ENCODE data around the gene NECTIN2. TPM values are rescaled to one million over a fixed set of nuclear protein-coding genes. Genes with fewer than 3 reads are reported as not detected.

The NECTIN2 gene
- total RNA-seq, 2 experiments from 2014 or later = 0.36 to 0.65 TPM

DNA sequence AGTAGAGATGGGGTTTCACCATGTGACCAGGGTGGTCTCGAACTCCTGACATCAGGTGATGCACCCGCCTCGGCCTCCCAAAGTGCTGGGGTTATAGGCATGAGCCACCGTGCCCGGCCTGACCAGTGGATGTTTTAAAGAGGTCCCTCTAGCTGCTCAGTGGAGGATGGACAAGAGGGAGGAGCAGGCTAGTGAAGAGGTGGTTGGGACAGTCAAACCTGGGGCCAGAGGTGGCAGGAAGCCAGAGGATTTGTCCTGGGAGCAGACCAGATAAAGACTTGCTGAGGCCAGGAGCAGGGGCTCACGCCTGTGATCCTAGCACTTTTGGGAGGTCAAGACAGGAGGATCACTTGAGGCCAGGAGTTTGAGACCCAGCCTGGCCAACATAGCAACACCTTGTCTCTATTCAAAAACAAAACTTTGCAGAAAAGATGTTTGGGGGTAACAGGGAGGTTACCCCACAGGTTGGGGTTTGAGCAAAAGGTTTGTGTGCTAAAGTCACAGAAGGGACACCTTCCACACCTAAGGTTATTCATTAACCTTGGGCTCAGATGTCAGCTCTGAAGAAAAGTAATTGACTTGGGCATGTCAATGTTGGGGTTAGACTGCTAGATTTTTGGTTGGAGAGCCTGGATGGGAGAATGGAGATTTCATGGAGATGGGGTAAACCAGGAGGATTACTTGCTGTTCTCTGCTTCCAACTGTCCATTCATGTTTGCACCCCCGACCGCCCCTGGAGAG lies 28.2 kb upstream of the NECTIN2 start:
- H3K4me1 Mint-ChIP-seq (ENCODE audit: low read depth) = no peaks in the 10 kb centered on the region
- H3K36me3 Mint-ChIP-seq (ENCODE audit: low read depth) = no peaks in the 10 kb centered on the region
- H3K27me3 Mint-ChIP-seq = peaks cover 1% of the 10 kb centered on the region
- intact Hi-C loops (cut with micrococcal nuclease) = no loop called here
- H3K27ac Mint-ChIP-seq = no peak overlapping the region
- CTCF ChIA-PET = no interaction called here
- POLR2A ChIA-PET = no interaction called here
- H3K4me3 Mint-ChIP-seq = no peak overlapping the region
- no peak for ATAC-seq
- DNase-seq = no peak
- TF ChIP-seq CTCF (IDR thresholded peaks at IDR 0.05) = no peak
- no peaks in the 10 kb centered on the region for H3K9me3 Mint-ChIP-seq

GRCh38 chr19:44818466-44819031 lies 27.5 kb upstream of the NECTIN2 start:
- H3K4me3 Mint-ChIP-seq = no peak overlapping the region
- H3K4me1 Mint-ChIP-seq (ENCODE audit: low read depth) = no peaks in the 10 kb centered on the region
- no peaks in the 10 kb centered on the region for H3K9me3 Mint-ChIP-seq
- ChIA-PET POLR2A (no interaction called here), CTCF (no interaction called here)
- DNase-seq (no peak), ATAC-seq (no peak)
- no peak overlapping the region for H3K27ac Mint-ChIP-seq
- H3K27me3 Mint-ChIP-seq = peaks cover 1% of the 10 kb centered on the region
- H3K36me3 Mint-ChIP-seq (ENCODE audit: low read depth) = no peaks in the 10 kb centered on the region
- intact Hi-C loops (cut with micrococcal nuclease) = no loop called here
- no peak for TF ChIP-seq CTCF (IDR thresholded peaks at IDR 0.05)

GRCh38 chr19:44819246-44819832 lies 26.8 kb upstream of the NECTIN2 start:
- POLR2A ChIA-PET = interaction anchor here (0.9 kb wide), 1 partner anchor 131 kb away, joined by 3 read pairs; no protein-coding TSS in a partner anchor
- H3K4me3 Mint-ChIP-seq = no peak overlapping the region
- H3K27ac Mint-ChIP-seq = no peak overlapping the region
- no peaks in the 10 kb centered on the region for H3K4me1 Mint-ChIP-seq (ENCODE audit: low read depth)
- intact Hi-C loops (cut with micrococcal nuclease) = no loop called here
- H3K9me3 Mint-ChIP-seq = no peaks in the 10 kb centered on the region
- H3K27me3 Mint-ChIP-seq = no peaks in the 10 kb centered on the region
- CTCF ChIA-PET = interaction anchor here (0.6 kb wide), 1 partner anchor 23 kb away, joined by 5 read pairs; no protein-coding TSS in a partner anchor
- DNase-seq (no peak), ATAC-seq (no peak)
- H3K36me3 Mint-ChIP-seq (ENCODE audit: low read depth) = no peaks in the 10 kb centered on the region
- no peak for TF ChIP-seq CTCF (IDR thresholded peaks at IDR 0.05)

DNA sequence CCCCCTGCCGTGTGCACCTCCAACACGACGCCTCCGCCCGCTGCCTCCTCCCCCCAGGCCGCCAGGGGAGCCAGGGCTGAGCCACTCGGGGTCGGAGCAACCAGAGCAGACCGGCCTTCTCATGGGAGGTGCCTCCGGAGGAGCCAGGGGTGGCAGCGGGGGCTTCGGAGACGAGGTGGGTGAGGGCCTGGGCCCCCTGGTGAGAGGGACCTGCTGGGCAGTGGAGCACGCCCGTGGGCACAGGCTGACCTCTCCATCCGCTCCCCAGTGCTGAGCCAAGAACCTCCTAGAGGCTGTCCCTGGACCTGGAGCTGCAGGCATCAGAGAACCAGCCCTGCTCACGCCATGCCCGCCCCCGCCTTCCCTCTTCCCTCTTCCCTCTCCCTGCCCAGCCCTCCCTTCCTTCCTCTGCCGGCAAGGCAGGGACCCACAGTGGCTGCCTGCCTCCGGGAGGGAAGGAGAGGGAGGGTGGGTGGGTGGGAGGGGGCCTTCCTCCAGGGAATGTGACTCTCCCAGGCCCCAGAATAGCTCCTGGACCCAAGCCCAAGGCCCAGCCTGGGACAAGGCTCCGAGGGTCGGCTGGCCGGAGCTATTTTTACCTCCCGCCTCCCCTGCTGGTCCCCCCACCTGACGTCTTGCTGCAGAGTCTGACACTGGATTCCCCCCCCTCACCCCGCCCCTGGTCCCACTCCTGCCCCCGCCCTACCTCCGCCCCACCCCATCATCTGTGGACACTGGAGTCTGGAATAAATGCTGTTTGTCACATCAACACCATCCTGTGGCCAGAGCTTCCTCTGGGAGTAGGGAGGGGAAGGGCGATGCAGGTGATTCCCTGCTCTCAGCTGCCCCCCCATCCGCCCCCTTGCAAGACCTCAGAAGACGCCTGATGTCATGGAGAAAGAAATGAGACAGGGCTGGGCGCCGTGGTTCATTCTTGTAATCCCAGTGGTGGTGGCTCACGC lies 25.2 kb upstream of the NECTIN2 start:
- ChIA-PET CTCF (interaction anchor here (2.5 kb wide), 1 partner anchor 37 kb away, joined by 7 read pairs; no protein-coding TSS in a partner anchor), POLR2A (interaction anchor here (0.6 kb wide), 1 partner anchor 16 kb away, joined by 3 read pairs; no protein-coding TSS in a partner anchor)
- no peaks in the 10 kb centered on the region for H3K36me3 Mint-ChIP-seq (ENCODE audit: low read depth)
- no peaks in the 10 kb centered on the region for H3K9me3 Mint-ChIP-seq
- intact Hi-C loops (cut with micrococcal nuclease) = no loop called here
- ATAC-seq (no peak), DNase-seq (no peak)
- H3K4me3 Mint-ChIP-seq = no peak overlapping the region
- H3K27ac Mint-ChIP-seq = no peak overlapping the region
- no peak for TF ChIP-seq CTCF (IDR thresholded peaks at IDR 0.05)
- no peaks in the 10 kb centered on the region for H3K4me1 Mint-ChIP-seq (ENCODE audit: low read depth)
- no peaks in the 10 kb centered on the region for H3K27me3 Mint-ChIP-seq
